HCEC 1CT (cell line): ENCODE data around the gene DSCAM.
"Not testable (repeated sequence)": the region's sequence is repeated elsewhere in the genome, so short reads cannot be mapped to it uniquely, and the experiment has no call there.

ENCODE experiments used
- DNase-seq: peaks from one replicate; pipeline ENCODE4 v3.0.0-alpha.2; 2017

Gene DSCAM

DNA sequence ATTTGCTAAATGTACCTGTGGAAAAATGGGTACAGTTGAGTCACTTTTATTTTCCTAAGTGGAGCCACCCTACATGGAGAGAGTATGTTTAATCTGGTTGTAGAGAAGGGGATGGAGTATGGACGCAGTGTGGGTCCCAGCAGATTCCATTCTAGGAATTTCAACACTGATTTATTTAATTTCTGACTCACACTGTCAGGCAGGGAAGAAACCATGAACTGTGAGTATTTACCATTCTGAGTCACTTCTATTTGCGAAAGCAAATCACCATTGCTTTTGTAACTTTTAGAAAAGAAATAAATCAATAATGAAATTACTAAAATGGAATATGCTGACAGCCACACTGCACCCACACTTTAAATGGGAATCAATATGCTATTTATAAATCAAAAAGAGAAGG is 339.0 kb downstream of the DSCAM start:
- no peak for DNase-seq

DNA sequence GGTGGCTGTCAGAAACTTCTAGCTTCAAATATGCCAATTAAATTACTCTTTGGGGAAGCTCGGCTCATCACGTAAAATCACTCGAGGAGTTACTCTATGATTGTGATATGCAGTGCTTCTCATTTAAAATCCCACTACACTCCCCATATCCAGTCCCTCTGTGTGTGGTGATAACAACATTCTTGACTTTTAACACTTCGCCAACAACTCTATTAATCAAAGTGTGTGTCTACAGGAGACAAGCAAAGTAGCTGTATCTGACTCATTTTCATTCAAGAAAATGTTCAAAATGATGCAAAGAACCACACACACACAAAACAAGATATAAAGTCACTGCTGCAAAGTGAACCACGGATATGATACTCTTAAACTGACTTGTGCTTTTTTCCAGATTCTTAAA is 341.3 kb downstream of the DSCAM start:
- DNase-seq: no peak

DNA sequence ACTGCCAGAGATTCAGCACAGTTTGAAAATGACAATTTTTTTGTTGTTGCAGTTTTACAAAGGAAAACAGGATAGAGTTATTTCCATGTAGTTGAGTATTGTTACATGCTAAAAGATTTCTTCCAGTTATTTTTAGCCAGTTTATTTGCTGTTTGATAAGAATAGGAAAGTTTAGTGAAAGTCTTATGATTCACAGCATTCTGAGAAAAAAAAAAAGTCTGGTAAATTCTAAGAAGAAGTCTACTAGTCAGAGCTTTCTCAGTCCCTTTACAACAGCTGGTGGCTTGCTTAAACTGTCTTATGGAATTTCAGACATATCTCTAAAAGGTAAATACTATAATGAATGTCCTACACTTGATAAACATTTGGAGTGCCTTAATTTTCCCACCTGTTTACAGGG is 341.7 kb downstream of the DSCAM start:
- no peak for DNase-seq

DNA sequence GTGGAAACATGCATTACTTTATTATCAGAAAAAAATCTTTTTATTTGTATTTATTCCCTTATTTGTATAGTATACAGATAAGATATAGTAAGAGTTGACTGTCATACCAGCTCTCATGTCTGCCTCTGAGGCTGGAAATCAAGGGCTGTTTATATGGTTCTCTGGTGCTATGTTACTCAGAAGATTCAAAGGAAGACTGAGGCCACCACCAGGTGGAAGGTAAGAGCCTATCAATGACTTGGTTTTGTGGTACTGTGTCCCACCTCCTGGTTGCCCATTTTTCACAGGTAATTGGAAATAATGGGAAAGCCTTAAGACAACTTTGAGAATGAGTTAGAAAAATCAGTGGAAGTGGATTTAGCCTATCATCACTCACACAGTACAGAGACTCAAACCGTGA is 342.1 kb downstream of the DSCAM start:
- DNase-seq: no peak

DNA sequence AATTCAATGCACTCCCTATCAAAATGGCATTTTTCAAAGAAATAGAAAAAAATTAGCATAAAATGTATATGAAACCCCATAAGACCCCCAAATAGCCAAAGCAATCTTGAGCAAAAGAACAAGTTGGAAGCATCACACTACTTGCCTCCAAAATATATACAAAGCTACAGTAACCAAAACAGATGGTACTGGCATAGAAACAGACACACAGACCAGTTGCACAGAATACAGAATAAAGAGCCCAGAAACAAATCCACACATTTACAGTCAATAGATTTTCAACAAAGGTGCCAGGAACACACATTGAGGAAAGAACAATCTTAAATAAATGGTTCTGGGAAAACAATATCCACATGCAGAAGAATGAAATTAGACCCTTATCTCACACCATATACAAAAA is 350.8 kb downstream of the DSCAM start:
- no peak for DNase-seq

DNA sequence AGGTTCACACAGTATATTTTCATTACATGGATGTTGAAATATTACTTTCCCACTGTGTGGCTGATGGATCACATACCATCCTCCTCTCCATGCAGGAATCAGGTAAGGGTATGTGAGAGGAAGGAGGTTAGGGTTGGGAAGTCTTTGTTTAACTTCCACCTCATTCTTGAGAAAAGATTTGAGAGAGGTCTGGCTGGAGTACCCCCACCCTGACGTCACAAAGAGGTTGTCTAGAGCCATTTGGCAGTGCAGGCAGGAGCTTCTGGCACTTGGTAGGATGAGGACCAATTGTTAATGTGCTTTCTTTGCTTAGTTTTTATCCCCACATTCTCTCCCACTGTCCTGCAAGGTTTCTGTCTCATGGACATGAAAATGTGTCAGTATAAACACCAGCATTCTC is 356.6 kb downstream of the DSCAM start:
- DNase-seq: no peak

DNA sequence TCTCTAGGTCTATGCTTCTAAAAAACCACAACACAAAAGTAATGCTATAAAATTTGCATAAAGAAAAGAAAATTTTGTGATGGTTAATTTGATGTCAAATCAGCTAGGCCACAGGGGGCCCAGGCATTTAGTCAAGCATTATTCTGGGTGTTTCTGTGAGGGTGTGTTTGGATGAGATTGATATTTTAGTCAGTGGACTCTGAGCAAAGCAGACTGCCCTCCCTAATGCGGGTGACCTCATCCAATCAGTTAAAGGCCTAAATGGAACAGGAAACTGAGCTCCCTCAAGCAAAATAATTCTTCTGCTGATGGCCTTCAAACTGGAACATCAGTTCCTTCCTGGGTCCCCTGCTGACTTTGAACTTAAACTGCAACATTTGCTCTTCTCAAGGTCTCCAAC is 358.0 kb downstream of the DSCAM start:
- no peak for DNase-seq

DNA sequence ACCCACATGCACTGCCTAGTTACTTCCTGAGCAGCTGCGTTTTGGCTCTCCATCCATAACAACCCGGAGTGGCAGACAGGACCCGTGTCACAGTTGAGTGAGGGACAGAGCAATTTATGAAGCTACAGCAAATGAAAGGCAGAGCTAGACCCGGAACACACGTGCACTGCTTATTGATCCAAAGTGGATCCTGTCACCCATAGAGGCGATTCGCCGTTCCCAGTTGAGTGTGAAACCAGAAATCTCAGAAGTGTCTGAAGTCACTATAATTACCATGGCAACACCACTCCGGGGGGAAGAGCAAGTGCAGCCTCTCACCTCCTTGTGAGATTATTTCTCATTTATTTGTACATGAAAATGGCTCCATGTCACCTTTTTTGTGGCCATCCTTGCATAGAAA is 365.2 kb downstream of the DSCAM start:
- DNase-seq: no peak

DNA sequence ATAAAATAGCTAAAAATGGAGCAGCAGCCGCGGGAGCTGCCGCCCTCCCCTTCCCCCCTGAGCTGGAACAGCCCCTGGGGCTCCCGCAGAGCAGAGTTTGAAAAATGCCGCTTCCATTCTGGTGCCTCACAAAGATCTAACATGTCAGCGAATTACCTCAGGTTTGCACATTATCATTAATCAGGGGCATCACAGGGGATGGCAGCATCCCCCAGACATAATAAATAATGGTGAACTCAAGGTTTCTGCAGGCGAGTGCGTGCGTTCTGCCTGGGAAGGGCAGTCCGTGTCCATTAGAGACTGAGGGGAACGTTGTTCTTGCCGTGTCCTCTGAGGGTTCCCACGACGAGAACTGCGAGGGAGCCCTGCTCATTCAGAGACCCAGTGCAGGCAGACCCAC is 372.4 kb downstream of the DSCAM start:
- DNase-seq: no peak

DNA sequence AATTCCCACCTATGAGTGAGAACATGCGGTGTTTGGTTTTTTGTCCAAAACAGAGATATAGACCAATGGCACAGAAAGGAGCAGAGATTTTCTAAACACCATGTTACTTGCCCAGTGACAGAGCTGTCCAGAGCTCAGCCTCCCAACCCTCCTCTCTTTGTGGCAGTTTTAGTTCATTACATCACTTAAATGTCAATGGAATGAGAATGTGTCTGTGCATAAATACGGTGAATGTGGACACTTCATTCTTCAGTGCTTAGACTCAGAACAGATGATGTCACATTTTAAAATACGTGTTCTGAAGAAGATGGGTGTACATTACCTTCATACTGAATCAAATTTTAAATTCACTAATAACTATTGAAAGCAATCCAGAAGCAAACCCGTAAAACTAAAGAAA is 374.9 kb downstream of the DSCAM start:
- DNase-seq: no peak

DNA sequence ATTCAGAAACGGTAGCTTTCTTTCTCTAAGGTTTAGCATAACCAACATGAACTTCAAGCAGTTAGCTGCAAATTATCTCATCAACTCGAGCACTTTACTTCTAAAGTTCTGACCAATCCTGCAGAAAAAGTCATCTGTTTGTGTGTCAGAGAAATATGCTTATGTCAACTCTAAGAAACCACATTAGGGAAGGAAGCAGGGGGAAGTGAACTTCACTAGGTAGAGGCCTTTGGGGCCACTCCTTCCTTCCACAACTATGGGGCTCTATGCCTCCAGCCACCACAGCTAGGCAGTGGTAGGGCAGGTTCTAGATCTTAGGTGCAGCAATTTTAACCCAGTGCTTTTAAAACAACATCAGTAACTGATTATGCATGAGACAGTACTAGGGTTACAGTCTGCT is 375.9 kb downstream of the DSCAM start:
- no peak for DNase-seq

DNA sequence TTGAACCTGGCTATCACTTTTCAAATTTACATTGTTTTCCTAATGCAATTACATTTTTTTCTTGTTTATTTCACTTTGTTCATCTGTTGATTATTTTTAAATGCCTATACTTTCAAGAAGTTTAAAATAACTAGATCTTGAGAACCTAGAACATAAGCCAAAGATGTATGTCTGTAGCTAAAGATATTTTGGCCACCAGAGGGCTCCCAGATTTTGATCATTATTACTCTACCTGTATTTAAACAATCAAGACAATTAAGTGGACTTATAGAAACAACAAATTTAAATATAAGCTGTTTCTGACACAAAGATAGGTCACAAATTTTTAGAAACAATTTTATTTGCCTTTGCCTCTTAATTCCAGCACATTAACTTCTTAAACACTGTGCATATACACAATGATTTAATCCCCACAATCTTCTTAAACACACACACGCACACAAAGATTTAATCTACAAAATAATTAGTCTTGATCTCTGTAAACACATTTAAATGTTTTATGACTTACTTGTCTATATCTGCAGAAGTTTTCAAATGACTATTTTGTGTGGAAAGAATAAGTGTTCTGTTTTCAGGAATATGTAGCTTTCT is 380.0 kb downstream of the DSCAM start:
- DNase-seq: no peak

DNA sequence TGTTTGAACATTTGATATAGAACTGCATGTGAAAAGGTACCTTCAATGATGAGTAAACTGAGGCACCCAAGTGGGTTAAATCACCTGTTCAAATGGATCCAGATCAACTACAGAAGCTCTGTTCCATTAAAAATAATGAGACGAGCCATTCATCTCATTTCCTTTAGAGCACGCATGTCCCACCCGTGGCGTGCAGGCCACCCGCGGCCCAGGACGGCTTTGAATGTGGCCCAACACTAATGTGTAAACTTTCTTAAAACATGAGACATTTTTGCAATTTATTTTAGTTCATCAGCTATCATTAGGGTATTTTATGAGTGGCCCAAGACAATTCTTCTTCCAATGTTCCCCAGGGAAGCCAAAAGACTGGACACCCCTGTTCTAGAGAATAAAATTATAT is 381.6 kb downstream of the DSCAM start:
- no peak for DNase-seq

DNA sequence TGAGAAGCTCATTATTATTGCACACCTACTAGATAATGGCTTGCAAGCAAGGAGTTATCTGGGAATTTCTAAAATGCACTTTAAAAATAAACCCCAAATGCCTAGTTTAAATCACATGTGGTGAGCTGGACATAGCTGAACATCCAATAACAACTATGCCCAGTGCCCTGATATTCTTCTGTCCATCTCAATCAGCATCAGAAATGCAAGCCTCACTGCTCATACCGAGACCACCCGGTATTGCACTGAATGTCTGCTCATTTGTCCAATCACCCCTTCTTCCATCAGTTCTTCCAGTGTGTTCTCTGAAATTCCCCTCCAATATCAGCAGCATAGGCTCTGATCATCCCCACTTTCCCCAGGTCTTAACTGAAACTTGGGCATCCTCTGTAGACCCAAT is 383.8 kb downstream of the DSCAM start:
- no peak for DNase-seq

DNA sequence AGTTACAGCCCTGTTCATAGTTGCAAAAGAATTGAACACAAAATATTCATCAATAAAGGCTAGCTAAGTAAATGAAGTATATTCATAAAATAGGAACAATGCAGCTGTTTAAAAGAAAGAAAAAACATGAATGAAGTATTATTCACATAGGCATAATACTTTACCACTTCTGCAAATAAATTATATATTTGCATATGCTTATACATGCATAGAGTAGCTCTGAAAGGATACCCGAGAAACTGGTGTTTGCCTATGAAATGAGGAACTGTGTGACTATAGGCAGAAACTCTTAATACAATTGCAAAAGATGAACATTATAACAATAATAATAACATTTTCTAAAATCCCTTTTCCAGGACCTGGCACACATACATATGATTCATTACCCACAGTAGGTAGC is 385.9 kb downstream of the DSCAM start:
- DNase-seq: no peak

DNA sequence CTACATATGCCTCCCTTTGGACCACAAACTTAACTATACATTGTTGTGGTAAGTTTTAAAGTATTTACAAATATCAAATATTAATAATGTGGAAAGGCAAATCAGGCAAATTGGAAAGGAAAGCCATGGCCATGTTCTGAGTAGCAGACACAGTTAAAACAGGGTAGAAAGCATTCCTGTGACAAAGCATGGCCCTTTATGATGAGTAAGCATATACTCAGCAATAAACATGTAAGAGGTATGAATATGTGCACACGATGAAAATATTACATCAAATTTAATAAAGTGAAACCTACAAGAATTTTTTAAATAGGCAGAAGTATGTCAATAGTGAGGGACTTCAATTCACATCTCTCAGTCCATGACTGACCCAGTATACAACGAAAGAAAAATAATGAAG is 389.2 kb downstream of the DSCAM start:
- no peak for DNase-seq

DNA sequence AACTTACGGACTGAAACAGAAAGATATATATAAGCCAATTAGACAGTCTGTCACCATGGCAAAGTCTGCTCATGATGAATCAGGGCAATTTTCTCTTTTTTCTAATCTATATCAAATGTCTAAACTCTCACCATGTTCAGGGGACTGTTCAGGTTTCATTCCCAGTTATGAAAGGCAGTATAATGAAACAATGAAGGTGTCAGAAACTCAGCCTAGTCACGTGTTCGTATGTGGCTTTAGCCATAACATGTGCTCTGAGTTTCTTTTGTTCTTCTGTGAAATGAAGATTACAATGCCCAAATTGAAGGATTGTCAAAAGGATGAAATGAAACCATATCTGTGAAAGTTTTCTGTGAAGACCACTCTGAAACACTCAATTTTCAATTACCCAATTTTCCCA is 392.9 kb downstream of the DSCAM start:
- no peak for DNase-seq

DNA sequence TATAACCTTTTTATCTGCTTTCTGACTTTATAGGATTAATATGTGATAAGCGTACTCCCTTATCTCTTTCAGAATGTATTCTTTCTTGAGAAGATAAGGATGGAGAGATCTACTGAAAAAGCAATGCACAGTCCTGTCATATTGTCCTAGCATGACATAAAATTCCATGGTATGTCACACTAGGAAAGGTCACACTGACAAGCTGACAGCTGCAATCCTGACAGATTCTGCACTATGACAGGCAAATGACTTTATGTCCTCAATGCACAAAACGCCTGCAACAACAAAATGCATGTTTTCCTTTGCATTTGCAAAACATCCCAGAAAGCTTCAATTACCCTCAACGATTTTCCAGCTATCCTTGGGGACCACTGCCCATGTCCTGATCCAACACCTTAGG is 393.8 kb downstream of the DSCAM start:
- no peak for DNase-seq

DNA sequence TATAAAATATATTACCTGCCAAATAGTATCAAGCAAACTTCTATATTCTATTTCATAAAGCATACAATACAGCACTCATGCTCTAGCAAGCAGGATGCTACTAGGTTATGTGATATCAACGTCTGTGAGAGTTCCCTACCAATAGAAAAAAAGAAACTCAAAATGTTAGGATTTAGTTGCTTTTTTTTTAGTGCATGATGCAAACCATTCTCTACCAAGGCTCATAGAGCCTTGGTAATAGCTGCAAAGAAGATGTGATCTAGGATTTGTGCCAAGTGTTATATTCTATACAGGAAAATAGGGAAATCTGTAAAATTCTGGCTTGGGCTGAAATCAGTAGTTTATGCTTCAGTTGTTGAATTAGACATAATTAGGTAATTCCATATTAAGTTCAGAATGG is 394.4 kb downstream of the DSCAM start:
- DNase-seq: no peak

DNA sequence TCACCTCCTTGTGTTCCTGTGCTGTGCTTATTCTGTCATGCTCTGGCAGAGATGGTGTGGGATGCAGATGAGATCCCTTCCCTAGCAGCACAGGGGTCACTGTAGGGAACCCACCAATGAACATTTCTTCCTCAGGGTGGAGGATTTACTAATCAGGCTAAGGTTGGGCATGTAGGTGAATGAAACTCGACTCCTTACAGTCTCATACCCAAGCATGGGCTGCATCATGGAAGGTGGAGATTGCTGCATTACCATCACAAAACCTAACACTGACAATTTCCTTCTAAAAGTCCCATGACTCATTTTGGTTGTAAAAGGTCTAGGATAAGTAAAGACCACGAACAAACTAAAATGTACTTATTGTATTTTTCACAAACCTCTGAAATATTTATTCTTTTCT is 399.9 kb downstream of the DSCAM start:
- no peak for DNase-seq

DNA sequence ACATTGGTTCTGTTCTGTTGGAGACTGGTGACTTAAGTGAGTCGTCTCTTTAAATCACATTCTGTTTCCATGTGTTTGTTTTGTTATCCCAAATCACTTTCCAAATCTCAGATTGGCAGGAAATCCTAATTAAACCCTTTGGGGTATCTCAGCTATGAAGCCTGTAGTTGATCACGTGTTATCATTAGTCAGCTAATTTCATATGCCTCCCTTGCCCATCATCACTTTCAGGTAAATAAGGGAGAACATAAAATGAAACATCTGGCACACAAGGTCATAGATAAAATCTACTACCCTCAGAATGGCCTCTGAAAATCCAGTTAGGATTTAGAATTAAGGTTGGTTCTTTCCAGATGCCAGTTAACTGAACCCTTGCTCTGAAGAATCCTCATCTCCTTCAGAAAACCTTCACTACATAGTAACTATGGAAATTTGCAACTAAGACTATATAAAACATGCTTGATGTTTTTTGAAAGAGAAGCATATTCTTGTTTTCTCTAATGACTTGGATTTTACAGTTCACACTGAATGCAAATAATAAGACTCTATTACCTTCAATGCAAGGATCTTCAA is 401.5 kb downstream of the DSCAM start:
- no peak for DNase-seq

DNA sequence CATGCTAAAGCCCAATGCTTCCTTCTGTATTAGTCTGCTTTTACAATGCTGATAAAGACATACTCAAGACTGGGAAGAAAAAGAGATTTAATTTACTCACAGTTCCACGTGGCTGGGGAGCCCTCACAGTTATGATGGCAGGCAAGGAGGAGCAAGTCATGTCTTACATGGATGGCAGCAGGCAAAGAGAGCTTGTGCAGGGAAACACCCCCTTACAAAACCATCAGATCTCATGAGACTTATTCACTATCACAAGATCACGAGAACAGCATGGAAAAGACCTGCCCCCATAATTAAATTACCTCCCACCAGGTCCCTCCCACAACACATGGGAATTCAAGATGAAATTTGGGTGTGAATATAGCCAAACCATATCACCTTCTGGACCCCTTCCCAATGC is 407.4 kb downstream of the DSCAM start:
- not testable (repeated sequence) for DNase-seq

DNA sequence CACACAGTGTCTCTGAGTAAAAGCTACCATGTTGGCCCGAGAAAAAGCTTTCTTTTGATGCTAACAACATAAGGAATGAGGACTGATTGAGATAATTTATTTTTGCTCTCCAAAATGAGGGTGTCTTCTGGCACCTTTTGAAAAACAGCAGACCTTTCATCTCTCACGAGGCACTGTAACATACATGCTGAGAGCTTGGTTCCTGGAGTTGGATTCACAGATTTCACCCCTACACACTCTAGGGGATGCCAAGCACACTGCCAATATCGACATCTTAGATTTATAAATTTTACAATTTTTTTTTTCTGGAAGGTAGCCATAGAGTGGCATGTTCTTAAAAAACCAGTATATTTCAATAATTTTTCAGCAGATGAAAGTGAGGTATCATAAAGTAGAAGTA is 408.3 kb downstream of the DSCAM start:
- DNase-seq: no peak

DNA sequence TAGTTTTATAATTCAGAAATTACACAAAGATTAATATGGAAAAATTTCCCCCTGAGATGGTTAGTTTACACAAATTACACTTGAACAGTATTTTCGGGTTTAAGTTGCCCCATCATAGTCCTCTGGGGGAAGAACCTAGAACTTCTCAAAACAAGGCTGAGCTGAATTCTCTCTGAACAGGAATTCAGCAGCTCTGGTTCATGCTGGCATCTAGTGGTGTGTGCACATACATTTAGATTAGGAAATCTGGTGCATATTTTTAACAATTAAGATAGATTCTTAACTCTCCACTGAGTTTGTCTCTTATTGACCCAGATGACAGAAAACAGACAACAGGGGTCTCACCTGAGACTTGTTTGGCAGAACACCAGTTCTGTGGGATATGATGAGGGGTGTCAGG is 410.7 kb downstream of the DSCAM start:
- no peak for DNase-seq

DNA sequence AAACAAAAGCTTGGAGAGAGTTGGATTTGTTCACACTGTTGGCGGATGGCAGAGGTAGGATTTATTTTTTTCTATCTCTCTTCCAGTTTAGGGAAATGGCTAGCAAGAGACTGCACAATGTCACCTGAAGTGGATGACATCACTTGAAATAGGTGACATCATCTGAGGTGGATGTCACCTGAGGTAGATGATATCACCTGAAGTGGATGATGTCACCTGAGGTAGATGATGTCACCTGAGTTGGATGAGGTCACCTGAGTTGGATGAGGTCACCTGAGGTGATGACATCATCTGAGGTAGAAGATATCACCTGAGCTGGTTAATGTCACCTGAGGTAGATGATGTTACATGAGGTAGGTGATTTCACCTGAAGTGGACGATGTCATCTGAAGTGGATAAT is 413.4 kb downstream of the DSCAM start:
- DNase-seq: no peak

DNA sequence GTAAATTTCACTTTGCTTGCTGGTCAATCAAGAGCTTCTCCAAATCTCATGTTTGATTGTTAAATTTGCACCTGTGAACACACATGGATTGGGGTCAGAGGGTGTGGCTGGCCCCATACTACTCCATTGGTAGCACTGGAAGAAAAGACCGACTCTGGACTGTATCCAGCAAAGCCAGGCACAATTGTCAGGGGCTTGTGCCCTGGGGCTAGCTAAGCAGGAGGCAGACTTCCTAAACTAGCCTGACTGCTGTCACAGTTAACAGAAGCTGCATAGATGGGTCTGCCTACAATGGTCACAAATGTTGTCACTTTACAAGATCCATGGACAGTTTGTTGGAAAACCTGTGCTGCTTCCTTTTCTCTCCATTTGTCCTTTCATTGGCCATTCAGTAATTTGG is 421.0 kb downstream of the DSCAM start:
- no peak for DNase-seq
